Hematopoietic multipotent progenitor cell treated with erythropoietin and hydrocortisone succinate and interleukin-3 and kit ligand, for 4 days (in vitro differentiated cells): ENCODE measurements around the gene ZFYVE27.
A peak's percentile ranks its signal among the peaks of the same experiment; 100 is the strongest.
"Not testable (repeated sequence)": the region's sequence is repeated elsewhere in the genome, so short reads cannot be mapped to it uniquely, and the experiment has no call there.

ENCODE experiments used
- DNase-seq: peaks from one replicate; pipeline ENCODE4 v3.0.0-alpha.2; 2015

Gene ZFYVE27, protein sequence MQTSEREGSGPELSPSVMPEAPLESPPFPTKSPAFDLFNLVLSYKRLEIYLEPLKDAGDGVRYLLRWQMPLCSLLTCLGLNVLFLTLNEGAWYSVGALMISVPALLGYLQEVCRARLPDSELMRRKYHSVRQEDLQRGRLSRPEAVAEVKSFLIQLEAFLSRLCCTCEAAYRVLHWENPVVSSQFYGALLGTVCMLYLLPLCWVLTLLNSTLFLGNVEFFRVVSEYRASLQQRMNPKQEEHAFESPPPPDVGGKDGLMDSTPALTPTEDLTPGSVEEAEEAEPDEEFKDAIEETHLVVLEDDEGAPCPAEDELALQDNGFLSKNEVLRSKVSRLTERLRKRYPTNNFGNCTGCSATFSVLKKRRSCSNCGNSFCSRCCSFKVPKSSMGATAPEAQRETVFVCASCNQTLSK

GRCh38 chr10:97736902-97737769 is at the start of gene ZFYVE27:
TSS of gene ZFYVE27 (plus strand) at chr10:97737128. CDS start at chr10:97738478, 1,350 bp downstream.
- DNase-seq = peak; percentile 98

DNA sequence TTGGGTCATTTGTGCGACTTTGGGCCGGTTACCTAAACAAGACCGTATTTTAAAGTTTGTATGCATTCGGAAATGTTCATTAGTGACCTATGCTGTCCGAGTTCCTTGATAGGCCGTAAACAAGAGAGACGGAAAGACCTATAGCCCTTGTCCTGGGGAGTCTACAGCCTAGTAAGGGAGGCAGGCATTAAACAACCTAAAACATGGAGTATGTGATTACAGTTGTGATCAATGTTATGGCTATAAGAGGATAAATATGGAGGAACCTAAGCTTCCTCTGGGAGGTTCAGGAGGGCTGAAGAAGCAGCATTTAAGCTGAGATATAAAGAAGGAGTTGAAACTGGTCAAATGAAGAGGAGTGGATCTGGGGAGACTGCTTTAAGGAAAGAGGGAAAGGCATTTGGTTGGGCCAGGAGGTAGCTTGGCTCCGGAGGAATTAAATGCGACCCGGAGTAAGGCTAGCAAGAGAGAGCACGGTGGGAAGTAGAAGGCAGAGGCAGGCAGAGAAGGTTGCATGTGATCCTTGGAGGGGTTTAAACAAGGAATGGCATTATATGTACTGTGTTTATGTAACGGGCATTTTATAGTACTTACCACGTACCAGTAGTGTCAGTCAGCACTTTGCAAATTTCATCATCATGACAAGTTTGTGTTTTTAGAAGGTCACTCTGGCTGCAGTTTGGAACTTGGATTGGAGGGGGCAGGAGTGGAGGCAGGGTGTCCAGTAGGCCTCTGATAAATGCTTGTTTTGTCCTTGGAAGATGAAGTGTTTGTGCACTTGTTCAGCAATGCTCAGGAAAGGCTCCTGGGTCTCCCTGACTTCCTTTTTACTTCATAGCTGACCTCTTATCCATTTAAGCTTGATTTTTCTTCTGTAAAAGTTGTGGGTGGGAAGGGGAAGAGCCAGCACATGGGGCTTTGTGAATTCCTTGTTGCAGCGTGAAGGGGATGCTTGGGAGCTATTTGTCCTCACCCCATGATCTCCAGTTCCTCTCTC is 48.8 kb upstream of the ZFYVE27 start:
- DNase-seq = no peak

DNA sequence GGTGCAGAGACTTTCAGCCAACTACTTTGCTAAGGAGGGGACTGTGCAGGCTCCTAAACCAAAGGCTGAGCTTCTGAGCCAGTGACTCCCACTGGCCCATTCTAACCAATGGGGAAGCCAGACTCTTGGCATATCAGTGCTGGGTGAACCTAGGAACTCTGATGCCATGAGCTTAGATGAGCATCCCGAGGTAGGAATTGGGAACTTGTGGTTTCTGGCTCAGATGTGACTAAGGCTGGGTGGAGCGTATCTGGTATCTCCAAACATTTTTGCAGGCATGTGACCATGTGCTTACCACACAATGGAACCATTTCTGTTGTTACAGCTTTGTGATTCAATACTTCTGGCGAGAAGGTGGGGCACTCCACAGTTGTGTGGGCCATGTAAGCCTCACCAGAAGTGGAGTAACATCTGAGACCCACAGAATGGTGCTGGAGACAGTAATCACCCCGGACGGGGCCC is 47.3 kb upstream of the ZFYVE27 start:
- peak; percentile 74 for DNase-seq

DNA sequence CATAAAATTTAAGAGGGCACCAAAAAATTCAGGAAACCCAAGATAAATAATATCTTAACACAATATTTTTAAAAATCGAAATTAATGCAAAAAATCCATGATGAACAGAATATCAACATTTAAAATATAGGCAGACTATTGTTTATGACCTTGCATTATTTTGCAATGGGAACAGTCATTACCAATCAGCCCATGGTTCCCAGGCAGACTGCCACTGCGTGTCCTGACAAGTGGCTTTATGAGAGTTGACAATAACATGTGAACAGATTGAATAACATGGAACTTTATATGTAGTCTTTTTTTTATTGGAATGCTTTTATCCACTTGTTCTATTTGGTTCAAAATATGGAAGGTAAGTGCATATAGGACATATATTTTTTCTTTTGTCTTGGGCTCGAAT is 46.8 kb upstream of the ZFYVE27 start:
- no peak for DNase-seq

GRCh38 chr10:97698072-97698655 is 38.8 kb upstream of the ZFYVE27 start:
- not testable (repeated sequence) for DNase-seq

DNA sequence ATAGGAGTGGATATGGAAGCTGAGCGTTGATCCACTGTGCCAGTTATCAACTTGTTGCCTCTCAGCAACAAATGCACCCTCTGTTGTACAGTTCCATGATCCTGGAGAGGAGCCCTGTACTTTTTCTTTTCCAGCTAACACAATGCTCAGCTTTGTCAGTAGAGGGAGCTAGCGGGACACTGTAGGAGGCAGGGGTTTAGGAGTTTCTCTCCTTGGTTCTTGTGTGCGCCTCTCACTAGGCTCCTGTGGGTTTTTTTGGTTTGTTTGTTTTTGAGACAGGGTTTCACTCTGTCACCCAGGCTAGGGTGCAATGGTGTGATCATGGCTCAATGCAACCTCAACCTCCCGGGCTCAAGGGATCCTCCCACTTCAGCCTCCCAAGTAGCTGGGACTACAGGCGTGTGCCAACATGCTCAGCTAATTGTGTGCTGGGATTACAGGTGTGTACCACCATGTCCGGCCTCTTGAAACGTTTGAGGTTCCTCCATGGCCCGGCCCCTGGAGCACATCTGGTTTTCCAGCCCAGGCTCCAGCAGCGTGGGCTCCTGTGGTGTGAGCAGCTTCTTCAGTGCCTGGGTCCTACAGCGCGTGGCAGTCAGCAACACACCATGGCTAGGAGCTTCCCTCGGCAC is 35.4 kb upstream of the ZFYVE27 start:
- peak; percentile 90 for DNase-seq

DNA sequence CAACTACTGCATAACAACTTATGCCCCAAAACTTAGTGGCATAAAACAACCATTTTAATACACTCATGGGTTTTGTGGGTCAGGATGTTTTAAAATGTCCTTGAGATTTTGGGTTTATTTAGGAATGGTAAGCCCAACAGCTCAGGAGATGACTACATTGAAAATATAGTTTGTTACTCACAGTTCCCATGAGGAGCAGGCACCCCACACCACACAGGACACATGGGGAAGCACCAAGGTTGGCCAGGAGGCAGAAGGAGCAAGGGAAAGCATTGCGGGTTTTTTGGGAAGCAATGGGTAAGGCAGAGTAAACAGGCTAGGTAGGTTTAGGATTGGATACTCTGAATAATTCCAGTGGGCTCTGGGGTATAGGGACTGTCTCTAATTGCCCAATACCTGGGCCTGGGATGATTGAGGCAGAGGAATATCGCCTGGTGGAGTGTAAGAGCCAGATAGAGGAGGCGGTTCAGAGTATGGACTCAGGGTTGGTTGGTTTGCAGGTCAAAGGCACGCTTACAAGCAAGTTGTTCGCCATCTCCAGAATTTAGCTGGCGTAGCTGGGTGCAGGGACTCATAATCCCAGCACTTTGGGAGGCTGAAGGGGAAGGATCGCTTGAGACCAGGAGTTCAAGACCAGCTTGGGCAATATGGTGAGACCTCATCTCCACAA is 33.4 kb upstream of the ZFYVE27 start:
- no peak for DNase-seq

DNA sequence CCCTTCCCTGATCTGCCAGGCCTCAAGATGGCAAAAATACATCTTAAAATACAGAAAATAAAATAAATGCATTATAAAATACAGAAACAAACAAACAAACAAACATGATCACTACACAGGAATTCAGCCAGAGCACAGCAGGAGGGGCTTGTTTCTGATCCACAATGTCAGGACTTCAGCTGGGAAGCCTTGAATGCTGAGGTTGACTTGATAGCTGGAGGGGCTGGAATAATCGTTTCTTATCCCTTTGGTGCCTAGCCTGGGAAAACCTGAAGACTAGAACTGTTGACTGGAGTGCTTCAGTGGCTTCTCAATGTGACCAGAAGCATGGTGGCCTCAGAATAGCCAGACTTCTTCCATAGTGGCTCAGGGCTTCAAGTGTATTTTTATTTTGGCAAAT is 32.6 kb upstream of the ZFYVE27 start:
- no peak for DNase-seq

- DNase-seq = no peak
Measured at GRCh38 chr10:97705006-97705670, 31.8 kb upstream of the ZFYVE27 start.

GRCh38 chr10:97707134-97707861 is 29.6 kb upstream of the ZFYVE27 start:
- DNase-seq = no peak

DNA sequence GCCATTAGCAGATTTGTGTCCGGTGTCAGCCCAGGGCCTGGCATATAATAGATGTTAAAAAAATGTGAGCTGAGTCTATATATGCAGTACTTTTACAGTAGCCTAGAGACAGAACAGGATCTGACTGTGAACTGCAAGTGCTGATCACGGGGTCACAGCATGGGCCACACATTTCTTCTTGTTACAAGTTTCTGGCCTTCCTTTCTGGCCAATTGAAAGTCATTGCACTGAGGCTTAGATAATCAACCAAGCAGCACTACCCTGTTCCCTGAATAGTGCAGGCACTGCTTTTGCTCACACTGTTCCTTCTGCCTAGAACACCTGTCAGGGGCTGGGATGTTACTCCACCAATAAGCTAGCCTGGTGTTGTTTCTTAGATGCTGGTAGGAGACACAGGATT is 28.8 kb upstream of the ZFYVE27 start:
- DNase-seq = no peak

GRCh38 chr10:97708976-97709946 is 27.7 kb upstream of the ZFYVE27 start:
- DNase-seq = peak; percentile 77

DNA sequence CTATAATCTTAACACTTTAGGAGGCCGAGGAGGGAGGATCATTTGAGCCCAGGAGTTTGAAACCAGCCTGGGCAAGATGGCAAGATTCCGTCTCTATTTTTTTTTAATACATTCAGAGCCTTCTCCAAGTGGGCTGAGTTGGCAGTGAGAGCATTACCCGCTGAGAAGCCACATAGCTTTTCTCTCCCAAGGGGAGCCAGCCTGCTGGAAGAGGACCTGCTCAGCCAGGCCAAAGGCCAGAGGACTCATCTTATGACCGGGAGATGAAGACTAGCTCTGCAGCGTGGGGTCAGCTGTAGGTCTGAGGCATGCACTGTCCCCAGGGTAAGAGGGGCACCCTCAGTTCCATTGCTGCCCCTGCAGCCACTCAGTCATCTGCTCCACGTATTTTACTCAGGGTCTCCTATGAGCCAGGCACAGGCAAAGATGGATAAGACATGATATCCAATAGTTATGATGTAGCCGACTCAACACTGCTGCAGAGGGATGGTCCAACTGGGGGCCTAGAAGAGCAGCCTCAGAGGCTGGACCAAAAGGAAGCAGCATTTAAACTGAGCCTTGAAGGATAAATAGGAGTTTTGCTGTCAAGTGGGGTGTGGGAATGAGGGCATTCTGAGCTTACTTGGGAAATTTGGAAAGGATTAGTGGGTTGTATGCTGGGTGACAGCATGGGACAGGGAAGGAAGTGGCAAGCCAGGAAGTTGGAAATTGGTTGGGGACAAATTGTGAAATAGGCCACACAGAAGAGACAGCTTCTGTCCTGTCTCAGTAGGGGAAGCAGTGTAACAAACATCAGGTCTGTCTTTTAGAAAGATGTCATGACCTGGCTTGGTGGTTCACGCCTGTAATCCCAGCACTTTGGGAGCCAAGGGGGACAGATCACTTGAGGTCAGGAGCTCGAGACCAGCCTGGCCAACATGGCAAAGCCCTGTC is 25.0 kb upstream of the ZFYVE27 start:
- DNase-seq = no peak

- peak; percentile 83 for DNase-seq
Measured at GRCh38 chr10:97713339-97713825, 23.5 kb upstream of the ZFYVE27 start, which contains the start of gene MARVELD1. TSS of gene MARVELD1 (plus strand) at chr10:97713730. CDS start at chr10:97713877, 147 bp downstream.

GRCh38 chr10:97713826-97714400 is 23.0 kb upstream of the ZFYVE27 start:
- peak; percentile 83 for DNase-seq
